Osteoblast (primary cell): ENCODE measurements around the gene GCHFR. TPM values are rescaled to one million over a fixed set of nuclear protein-coding genes. Genes with fewer than 3 reads are reported as not detected.

Experiments
- DNase-seq: peaks from one replicate; pipeline ENCODE4 v3.0.0; 2011; ENCODE audit warnings: low spot score, mixed read lengths; ENCODE audit not compliant: insufficient read length; ENCODE audit errors: missing footprints
- H2AFZ ChIP-seq: 2 replicates; pipeline ENCODE4 v1.6.0; 2011; ENCODE audit warnings: mild to moderate bottlenecking, low read length
- H3K27ac ChIP-seq: 2 replicates; pipeline ENCODE4 v1.5.1; 2011; ENCODE audit warnings: mild to moderate bottlenecking, low read depth, low read length, moderate library complexity
- H3K27me3 ChIP-seq: 2 replicates; pipeline ENCODE4 v1.6.0; 2012; ENCODE audit warnings: mild to moderate bottlenecking, control low read depth, inconsistent platforms, low read length, moderate library complexity; ENCODE audit not compliant: insufficient read depth
- H3K36me3 ChIP-seq: 2 replicates; pipeline ENCODE4 v1.5.1; 2011; ENCODE audit warnings: mild to moderate bottlenecking, low read length, control low read depth, moderate library complexity; ENCODE audit not compliant: insufficient read depth
- H3K4me1 ChIP-seq: 2 replicates; pipeline ENCODE4 v1.5.1; 2011; ENCODE audit warnings: mild to moderate bottlenecking, low read length, control low read depth, moderate library complexity; ENCODE audit not compliant: insufficient read depth
- H3K4me2 ChIP-seq: 2 replicates; pipeline ENCODE4 v1.6.0; 2011; ENCODE audit warnings: mild to moderate bottlenecking, low read length; ENCODE audit not compliant: insufficient read depth
- H3K4me3 ChIP-seq: fragments of 200-600 bp; sonication (generic); 3 replicates; pipeline ENCODE4 v1.5.1; 2012; ENCODE audit warnings: mild to moderate bottlenecking, low read length, inconsistent platforms; ENCODE audit not compliant: insufficient read depth
- H3K79me2 ChIP-seq: 2 replicates; pipeline ENCODE4 v1.6.0; 2012; ENCODE audit warnings: mild to moderate bottlenecking, low read length, control low read depth, inconsistent platforms; ENCODE audit not compliant: insufficient read depth
- H3K9me3 ChIP-seq: 2 replicates; pipeline ENCODE4 v1.5.1; 2011; ENCODE audit warnings: low read depth, low read length, control low read depth
- H4K20me1 ChIP-seq: 2 replicates; pipeline ENCODE4 v1.6.0; 2012; ENCODE audit warnings: mild to moderate bottlenecking, low read length, control low read depth; ENCODE audit not compliant: insufficient read depth
- total RNA-seq: library from RNA; depleted of rRNA; stranded (reverse); fragments of >200 nt; gene quantifications from 2 replicates; pipeline ENCODE4 v1.2.3, GENCODE V29; 2012
- TF ChIP-seq, protein P1 (sequence below): IDR thresholded peaks from 2 replicates; pipeline ENCODE4 v1.5.1; 2011; ENCODE audit warnings: mild to moderate bottlenecking, low read depth, low read length, moderate library complexity; ENCODE audit errors: extremely low read depth

Gene GCHFR
- total RNA-seq, 1 donor: 4.7 TPM

DNA sequence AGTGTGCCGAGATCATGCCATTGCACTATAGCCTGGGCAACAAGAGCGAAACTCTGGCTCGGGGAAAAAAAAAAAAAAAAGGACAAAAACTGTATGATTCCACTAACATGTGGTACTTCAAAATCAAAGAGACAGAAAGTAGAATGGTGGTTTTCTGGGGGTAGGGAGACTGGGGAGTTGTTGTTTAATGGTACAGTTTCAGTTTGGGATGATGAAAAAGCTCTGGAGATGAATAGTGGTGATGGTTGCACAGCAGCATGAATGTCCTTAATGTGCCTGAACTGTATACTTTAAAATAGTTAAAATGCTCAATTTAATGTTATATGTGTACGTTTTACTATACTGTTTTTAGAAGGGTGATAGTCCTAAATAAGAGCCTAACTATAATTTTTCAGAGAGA, 41.5 kb upstream of the GCHFR start:
- no peaks in the 10 kb centered on the region for H3K9me3 ChIP-seq
- H2AFZ ChIP-seq: no peak overlapping the region
- TF ChIP-seq, protein P1, sequence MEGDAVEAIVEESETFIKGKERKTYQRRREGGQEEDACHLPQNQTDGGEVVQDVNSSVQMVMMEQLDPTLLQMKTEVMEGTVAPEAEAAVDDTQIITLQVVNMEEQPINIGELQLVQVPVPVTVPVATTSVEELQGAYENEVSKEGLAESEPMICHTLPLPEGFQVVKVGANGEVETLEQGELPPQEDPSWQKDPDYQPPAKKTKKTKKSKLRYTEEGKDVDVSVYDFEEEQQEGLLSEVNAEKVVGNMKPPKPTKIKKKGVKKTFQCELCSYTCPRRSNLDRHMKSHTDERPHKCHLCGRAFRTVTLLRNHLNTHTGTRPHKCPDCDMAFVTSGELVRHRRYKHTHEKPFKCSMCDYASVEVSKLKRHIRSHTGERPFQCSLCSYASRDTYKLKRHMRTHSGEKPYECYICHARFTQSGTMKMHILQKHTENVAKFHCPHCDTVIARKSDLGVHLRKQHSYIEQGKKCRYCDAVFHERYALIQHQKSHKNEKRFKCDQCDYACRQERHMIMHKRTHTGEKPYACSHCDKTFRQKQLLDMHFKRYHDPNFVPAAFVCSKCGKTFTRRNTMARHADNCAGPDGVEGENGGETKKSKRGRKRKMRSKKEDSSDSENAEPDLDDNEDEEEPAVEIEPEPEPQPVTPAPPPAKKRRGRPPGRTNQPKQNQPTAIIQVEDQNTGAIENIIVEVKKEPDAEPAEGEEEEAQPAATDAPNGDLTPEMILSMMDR: no peak
- peaks cover 9% of the 10 kb centered on the region for H3K36me3 ChIP-seq
- no peaks in the 10 kb centered on the region for H4K20me1 ChIP-seq
- H3K4me1 ChIP-seq: no peaks in the 10 kb centered on the region
- no peaks in the 10 kb centered on the region for H3K27me3 ChIP-seq
- no peak overlapping the region for H3K27ac ChIP-seq
- no peak for DNase-seq
- no peak overlapping the region for H3K4me3 ChIP-seq
- no peak overlapping the region for H3K4me2 ChIP-seq
- H3K79me2 ChIP-seq: no peaks in the 10 kb centered on the region

DNA sequence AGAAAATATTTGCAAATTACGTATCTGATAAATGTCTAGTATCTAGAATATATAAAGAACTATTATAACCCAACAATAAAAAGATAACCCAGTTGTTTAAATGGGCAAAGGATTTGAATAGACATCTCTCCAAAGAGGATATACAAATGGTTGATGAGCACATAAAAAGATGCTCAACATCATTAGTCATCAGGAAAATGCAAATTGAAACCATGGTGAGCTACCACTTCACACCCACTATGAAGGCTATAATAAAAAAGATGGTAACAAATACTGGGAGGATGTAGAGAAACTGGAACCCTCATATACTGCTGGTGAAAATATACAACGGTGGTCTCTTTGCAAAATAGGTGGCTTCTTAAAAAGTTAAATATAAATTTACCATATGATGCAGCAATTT, 40.9 kb upstream of the GCHFR start:
- no peaks in the 10 kb centered on the region for H3K27me3 ChIP-seq
- no peaks in the 10 kb centered on the region for H3K79me2 ChIP-seq
- no peaks in the 10 kb centered on the region for H3K4me1 ChIP-seq
- no peaks in the 10 kb centered on the region for H4K20me1 ChIP-seq
- H3K4me2 ChIP-seq: no peak overlapping the region
- H3K27ac ChIP-seq: no peak overlapping the region
- H3K36me3 ChIP-seq: peaks cover 9% of the 10 kb centered on the region
- H3K4me3 ChIP-seq: no peak overlapping the region
- no peaks in the 10 kb centered on the region for H3K9me3 ChIP-seq
- TF ChIP-seq, protein P1: no peak
- no peak overlapping the region for H2AFZ ChIP-seq
- DNase-seq: no peak

DNA sequence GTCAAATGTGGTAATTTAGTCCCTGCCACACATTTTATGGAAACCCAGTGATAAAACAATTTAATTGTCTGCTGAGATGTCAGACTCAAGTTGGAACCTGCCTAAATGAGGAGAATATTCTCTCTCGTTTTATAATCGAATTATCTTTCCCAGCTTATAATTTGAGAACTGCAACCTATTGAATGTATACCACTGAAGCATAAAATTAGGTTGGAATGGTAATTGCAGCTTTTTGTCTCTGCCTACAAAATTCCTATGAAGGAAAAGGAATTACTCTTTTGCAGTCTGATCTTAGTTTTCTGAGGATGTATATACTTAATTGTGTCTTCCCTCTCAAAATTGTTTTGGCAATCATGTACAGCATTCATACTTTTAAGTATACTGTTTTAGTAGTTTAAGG, 39.9 kb upstream of the GCHFR start:
- Histone ChIP-seq H2AFZ (no peak overlapping the region), H3K36me3 (peaks cover 8% of the 10 kb centered on the region), H3K4me1 (no peaks in the 10 kb centered on the region)

DNA sequence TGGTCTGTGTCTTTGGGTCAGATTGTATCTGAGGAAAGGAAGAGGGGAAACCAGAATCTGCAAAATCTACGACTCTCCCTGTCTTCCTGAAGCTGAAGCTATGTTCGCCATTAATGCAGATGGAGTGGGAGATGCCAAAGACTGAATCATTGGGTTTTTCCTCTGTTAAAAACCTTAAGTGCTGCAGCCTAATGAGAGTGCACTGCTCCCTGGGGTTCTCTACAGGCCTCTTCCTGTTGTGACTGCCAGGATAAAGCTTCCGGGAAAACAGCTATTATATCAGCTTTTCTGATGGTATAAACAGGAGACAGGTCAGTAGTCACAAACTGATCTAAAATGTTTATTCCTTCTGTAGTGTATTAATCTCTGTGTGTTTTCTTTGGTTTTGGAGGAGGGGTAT, 32.8 kb upstream of the GCHFR start:
- Histone ChIP-seq H3K27ac (no peak overlapping the region), H3K4me3 (no peak overlapping the region), H3K4me2 (no peak overlapping the region), H3K9me3 (no peaks in the 10 kb centered on the region), H3K79me2 (no peaks in the 10 kb centered on the region), H4K20me1 (no peaks in the 10 kb centered on the region), H3K4me1 (no peaks in the 10 kb centered on the region), H3K36me3 (peaks cover 41% of the 10 kb centered on the region), H2AFZ (no peak overlapping the region), H3K27me3 (no peaks in the 10 kb centered on the region)
- TF ChIP-seq, protein P1: no peak
- no peak for DNase-seq

More for the DNA sequence above, 39.9 kb upstream of the GCHFR start:
- Histone ChIP-seq H3K27me3 (no peaks in the 10 kb centered on the region), H3K79me2 (no peaks in the 10 kb centered on the region), H3K27ac (no peak overlapping the region), H3K4me2 (no peak overlapping the region), H3K4me3 (no peak overlapping the region), H4K20me1 (no peaks in the 10 kb centered on the region), H3K9me3 (no peaks in the 10 kb centered on the region)
- DNase-seq: no peak
- TF ChIP-seq, protein P1: no peak
